HCT116 (cell line): Measurements from ENCODE around the gene DCAF6. TPM values are rescaled to one million over a fixed set of nuclear protein-coding genes. Genes with fewer than 3 reads are reported as not detected.

ENCODE experiments used
- ATAC-seq: fragments of 200-7000 bp; cut with Tn5 transposase; 2 replicates; pipeline ENCODE4 v1.9.1; 2020; ENCODE audit warnings: mild to moderate bottlenecking, moderate library complexity
- BruUV-seq: library from RNA; stranded (reverse); fragments of 400-500 nt; replicated peaks from 2 replicates; lab custom pipeline; 2021; lab: Mats Ljungman, UMichigan
- CTCF ChIA-PET: fragments of 300-600 bp; sonication (Branson Sonifier 250); formaldehyde crosslinking; loops from one replicate; lab custom pipeline; 2021; ENCODE audit warnings: antibody characterized with exemption; lab: Charles Lee
- POLR2A ChIA-PET: fragments of 300-600, 350-600 bp; sonication (Branson Sonifier 250); formaldehyde crosslinking; loops from one replicate; lab custom pipeline; 2021; ENCODE audit warnings: antibody characterized with exemption; lab: Charles Lee
- RAD21 ChIA-PET, 2 experiments: fragments of 300-600 bp; sonication (Branson Sonifier 250); formaldehyde crosslinking; loops; one replicate each; lab custom pipeline; 2023; ENCODE audit warnings: low total read pairs in 2 of 2; ENCODE audit not compliant: uncharacterized antibody in 2 of 2, unreplicated experiment in 2 of 2, low non-redundant PET in 1 of 2; lab: Charles Lee
- DNase-seq: peaks from one replicate; pipeline ENCODE4 v3.0.0-alpha.2; 2010; ENCODE audit warnings: low read depth, low spot score
- H2AFZ ChIP-seq: fragments of 200-600 bp; shearing (Covaris generic), sonication (generic); 2 replicates; pipeline ENCODE4 v1.6.1; 2017; ENCODE audit warnings: low read depth, mixed run types, mixed read lengths, antibody characterized with exemption, low read length; ENCODE audit not compliant: poor library complexity, severe bottlenecking
- H3K27ac ChIP-seq: 2 replicates; pipeline ENCODE4 v1.5.1; 2012; ENCODE audit warnings: low read depth, low read length
- H3K27me3 ChIP-seq: fragments of 200-600 bp; sonication (generic); 2 replicates; pipeline ENCODE4 v1.6.1; 2016; ENCODE audit warnings: mixed run types, low read length, mixed read lengths; ENCODE audit not compliant: insufficient read depth
- H3K36me3 ChIP-seq, 2 experiments: fragments of 200-500 bp in 1 of 2; fragments of 200-600 bp in 1 of 2; sonication (Bioruptor generic) in 1 of 2; sonication (generic) in 1 of 2; 2 replicates each; pipeline versions ENCODE4 v1.5.1 to v1.6.1; 2014 to 2016; ENCODE audit warnings: low read length in 2 of 2, inconsistent platforms in 1 of 2, mixed read lengths in 1 of 2, mixed run types in 1 of 2; ENCODE audit not compliant: insufficient read depth in 2 of 2, control insufficient read depth in 1 of 2
- H3K4me1 ChIP-seq, 2 experiments: fragments of 200-600 bp in 1 of 2; sonication (generic) in 1 of 2; 2 replicates each; pipeline versions ENCODE4 v1.5.1 to v1.6.1; 2012 to 2017; ENCODE audit warnings: low read length in 2 of 2, inconsistent platforms in 1 of 2, mild to moderate bottlenecking in 1 of 2, mixed read lengths in 1 of 2, mixed run types in 1 of 2, moderate library complexity in 1 of 2; ENCODE audit not compliant: insufficient read depth in 2 of 2, control insufficient read depth in 1 of 2
- H3K4me2 ChIP-seq: fragments of 200-600 bp; sonication (generic); 2 replicates; pipeline ENCODE4 v1.6.1; 2017; ENCODE audit warnings: mixed run types, low read length, mixed read lengths
- H3K4me3 ChIP-seq, 2 experiments: fragments of 200-600 bp in 1 of 2; sonication (generic) in 1 of 2; replicated peaks in 1 of 2; 2 replicates each; pipeline ENCODE4 v1.5.1; 2011 to 2016; ENCODE audit warnings: low read length in 2 of 2, control low read depth in 1 of 2, low read depth in 1 of 2, mild to moderate bottlenecking in 1 of 2, mixed read lengths in 1 of 2, mixed run types in 1 of 2
- H3K79me2 ChIP-seq: fragments of 200-600 bp; sonication (generic); 2 replicates; pipeline ENCODE4 v1.6.1; 2017; ENCODE audit warnings: mild to moderate bottlenecking, mixed run types, low read length, moderate library complexity, mixed read lengths; ENCODE audit not compliant: insufficient read depth
- H3K9ac ChIP-seq: fragments of 200-600 bp; sonication (generic); 2 replicates; pipeline ENCODE4 v1.6.1; 2016; ENCODE audit warnings: low read length, mixed read lengths
- H3K9me2 ChIP-seq: fragments of 200-600 bp; sonication (generic), shearing (Covaris generic); 2 replicates; pipeline ENCODE4 v1.6.1; 2017; ENCODE audit warnings: mixed run types, mild to moderate bottlenecking, moderate library complexity; ENCODE audit not compliant: insufficient read depth
- H3K9me3 ChIP-seq, 2 experiments: fragments of 200-500 bp in 1 of 2; fragments of 200-600 bp in 1 of 2; sonication (Bioruptor generic) in 1 of 2; sonication (generic) in 1 of 2; 2 replicates each; pipeline ENCODE4 v1.6.1; 2014 to 2017; ENCODE audit warnings: low read length in 2 of 2, mixed read lengths in 2 of 2, inconsistent platforms in 1 of 2, low read depth in 1 of 2, mild to moderate bottlenecking in 1 of 2, mixed run types in 1 of 2, moderate library complexity in 1 of 2; ENCODE audit not compliant: control insufficient read depth in 1 of 2, insufficient read depth in 1 of 2
- H4K20me1 ChIP-seq: fragments of 200-600 bp; sonication (generic), shearing (Covaris generic); 2 replicates; pipeline ENCODE4 v1.6.1; 2017; ENCODE audit warnings: mixed run types, mild to moderate bottlenecking, moderate library complexity; ENCODE audit not compliant: insufficient read depth
- CEBPB ChIP-seq: IDR thresholded peaks from 2 replicates; pipeline ENCODE4 v1.6.1; 2012; ENCODE audit warnings: low read depth
- EGR1 ChIP-seq: IDR thresholded peaks from 2 replicates; pipeline ENCODE4 v1.6.1; 2012; ENCODE audit warnings: low read depth
- ELF1 ChIP-seq: IDR thresholded peaks from 2 replicates; pipeline ENCODE4 v1.6.1; 2012; ENCODE audit warnings: low read depth, borderline replicate concordance
- EZH2 ChIP-seq: fragments of 200-600 bp; sonication (generic); IDR thresholded peaks from 2 replicates; pipeline ENCODE4 v1.6.1; 2017; ENCODE audit warnings: antibody characterized with exemption, mixed run types
- EZH2phosphoT487 ChIP-seq: fragments of 200-600 bp; IDR thresholded peaks from 2 replicates; pipeline ENCODE4 v1.6.1; 2018; ENCODE audit warnings: antibody characterized with exemption, borderline replicate concordance
- FOSL1 ChIP-seq: IDR thresholded peaks from 2 replicates; pipeline ENCODE4 v1.6.1; 2012; ENCODE audit warnings: low read depth
- JUND ChIP-seq: IDR thresholded peaks from 2 replicates; pipeline ENCODE4 v1.6.1; 2012
- SIN3A ChIP-seq: IDR thresholded peaks from 2 replicates; pipeline ENCODE4 v1.6.1; 2012; ENCODE audit warnings: low read depth
- SRF ChIP-seq: IDR thresholded peaks from 2 replicates; pipeline ENCODE4 v1.6.1; 2012; ENCODE audit warnings: low read depth
- TCF7L2 ChIP-seq: IDR thresholded peaks from 2 replicates; pipeline ENCODE4 v1.7.0; 2011; ENCODE audit warnings: borderline replicate concordance, inconsistent platforms; ENCODE audit not compliant: insufficient read depth, insufficient read length; ENCODE audit errors: extremely low read depth
- YY1 ChIP-seq: IDR thresholded peaks from 2 replicates; pipeline ENCODE4 v1.6.1; 2011; ENCODE audit warnings: low read length, low read depth, moderate library complexity, mild to moderate bottlenecking; ENCODE audit not compliant: insufficient replicate concordance; ENCODE audit errors: extremely low read depth
- ZFX ChIP-seq: fragments of 450-650 bp; IDR thresholded peaks from 2 replicates; pipeline ENCODE4 v1.6.1; 2017
- intact Hi-C: fragments of 100-400 bp; cut with micrococcal nuclease; formaldehyde crosslinking; loops from 2 replicates; pipeline ENCODE4 v1.10.0; 2022
- total RNA-seq: library from RNA; stranded (reverse); gene quantifications from one replicate; pipeline ENCODE4 v1.2.1, GENCODE V29; 2021; ENCODE audit not compliant: unreplicated experiment
- TF ChIP-seq, protein P1 (sequence below): IDR thresholded peaks from 2 replicates; pipeline ENCODE4 v1.6.1; 2012
- TF ChIP-seq, protein P2 (sequence below): IDR thresholded peaks from 2 replicates; pipeline ENCODE4 v1.6.1; 2012; ENCODE audit warnings: low read depth
- TF ChIP-seq, protein P3 (sequence below), 3 experiments: fragments of 200-600 bp in 1 of 3; sonication (generic) in 1 of 3; IDR thresholded peaks in 2 of 3; conservative IDR thresholded peaks in 1 of 3; 2 replicates each; pipeline ENCODE4 v1.5.1; 2012 to 2017; ENCODE audit warnings: low read depth in 2 of 3, low read length in 2 of 3, antibody characterized with exemption in 1 of 3, borderline replicate concordance in 1 of 3, control low read depth in 1 of 3, mild to moderate bottlenecking in 1 of 3, mixed read lengths in 1 of 3, mixed run types in 1 of 3, moderate library complexity in 1 of 3; ENCODE audit not compliant: insufficient read depth in 1 of 3

DCAF6 gene
- total RNA-seq, 1 experiment from 2014 or later: 34.2 TPM

DNA sequence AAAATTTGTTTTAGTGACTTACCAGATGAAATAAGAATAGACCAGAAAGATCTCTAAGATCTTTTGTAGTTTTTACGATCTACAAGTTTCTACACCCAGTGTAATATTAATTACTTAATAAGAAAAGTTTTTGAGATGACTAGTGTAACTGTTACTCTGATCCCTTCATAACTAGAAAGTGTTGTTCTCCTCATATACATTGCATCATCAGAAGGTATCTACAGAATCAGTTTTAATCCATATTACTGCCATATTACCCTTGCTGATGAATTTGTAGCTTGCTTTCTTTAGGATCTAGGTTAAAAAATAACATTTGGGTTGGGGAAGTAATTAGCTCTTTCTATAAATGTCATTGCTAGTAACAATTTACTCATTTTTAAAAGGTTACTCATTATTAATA, 127.7 kb downstream of the DCAF6 start:
- H3K4me2 ChIP-seq: no peak overlapping the region
- H3K27me3 ChIP-seq: no peaks in the 10 kb centered on the region
- no peak overlapping the region for H2AFZ ChIP-seq
- no peak overlapping the region for H3K27ac ChIP-seq
- POLR2A ChIA-PET: interaction anchor here (0.7 kb wide), 1 partner anchor 389 kb away, joined by 3 read pairs; no protein-coding TSS in a partner anchor
- H3K9me2 ChIP-seq: no peaks in the 10 kb centered on the region
- RAD21 ChIA-PET: no interaction called here
- no peak overlapping the region for H3K9ac ChIP-seq
- TF ChIP-seq, protein P1, sequence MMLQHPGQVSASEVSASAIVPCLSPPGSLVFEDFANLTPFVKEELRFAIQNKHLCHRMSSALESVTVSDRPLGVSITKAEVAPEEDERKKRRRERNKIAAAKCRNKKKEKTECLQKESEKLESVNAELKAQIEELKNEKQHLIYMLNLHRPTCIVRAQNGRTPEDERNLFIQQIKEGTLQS: no peak
- TF ChIP-seq JUND: no peak
- no peak for TF ChIP-seq YY1
- TF ChIP-seq SIN3A: no peak
- peaks cover 0 to 8% of the 10 kb centered on the region in 2 experiments; a peak in 1 of 4 replicates for H3K36me3 ChIP-seq
- H4K20me1 ChIP-seq: no peaks in the 10 kb centered on the region
- no peak overlapping the region for H3K4me3 ChIP-seq
- no peaks in the 10 kb centered on the region for H3K9me3 ChIP-seq
- intact Hi-C loops: no loop called here
- peaks cover 0 to 7% of the 10 kb centered on the region in 2 experiments; a peak in 1 of 4 replicates for H3K4me1 ChIP-seq
- no peak for ATAC-seq
- BruUV-seq: no TSS peak
- no peak for DNase-seq
- no peaks in the 10 kb centered on the region for H3K79me2 ChIP-seq
- CTCF ChIA-PET: no interaction called here

DNA sequence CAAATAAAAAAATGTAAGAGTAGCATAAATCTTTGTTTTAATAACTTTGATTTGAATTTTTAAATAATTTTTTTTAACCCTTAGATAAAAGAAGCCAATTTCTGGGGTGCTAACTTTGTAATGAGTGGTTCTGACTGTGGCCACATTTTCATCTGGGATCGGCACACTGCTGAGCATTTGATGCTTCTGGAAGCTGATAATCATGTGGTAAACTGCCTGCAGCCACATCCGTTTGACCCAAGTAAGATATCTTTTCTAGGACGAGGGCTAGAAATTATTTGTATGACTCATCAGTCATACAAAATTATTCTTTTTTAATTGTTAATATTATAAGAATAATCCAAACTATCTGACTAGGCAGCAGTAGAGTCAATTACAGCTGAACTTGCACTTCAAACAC, 129.0 kb downstream of the DCAF6 start:
- intact Hi-C loops: no loop called here
- DNase-seq: no peak
- CTCF ChIA-PET: interaction anchor here (1.8 kb wide), 1 partner anchor 17 kb away, joined by 7 read pairs; no protein-coding TSS in a partner anchor
- Histone ChIP-seq H3K27me3 (no peaks in the 10 kb centered on the region), H3K79me2 (no peaks in the 10 kb centered on the region), H4K20me1 (no peaks in the 10 kb centered on the region), H3K36me3 (peaks cover 0 to 9% of the 10 kb centered on the region in 2 experiments; a peak in 1 of 4 replicates), H3K4me3 (no peak overlapping the region), H2AFZ (no peak overlapping the region), H3K9ac (no peak overlapping the region), H3K9me2 (no peaks in the 10 kb centered on the region), H3K9me3 (no peaks in the 10 kb centered on the region), H3K27ac (no peak overlapping the region), H3K4me1 (peaks cover 0 to under 1% of the 10 kb centered on the region in 2 experiments; a peak in 1 of 4 replicates), H3K4me2 (no peak overlapping the region)
- no peak for ATAC-seq
- RAD21 ChIA-PET: no interaction called here
- POLR2A ChIA-PET: no interaction called here
- no TSS peak for BruUV-seq
- TF ChIP-seq EZH2phosphoT487 (no peak), EGR1 (no peak), EZH2 (no peak), TCF7L2 (no peak), ZFX (no peak), SRF (no peak), SIN3A (no peak), FOSL1 (no peak), ELF1 (no peak), CEBPB (no peak)
- TF ChIP-seq, protein P1: no peak
- TF ChIP-seq, protein P2, sequence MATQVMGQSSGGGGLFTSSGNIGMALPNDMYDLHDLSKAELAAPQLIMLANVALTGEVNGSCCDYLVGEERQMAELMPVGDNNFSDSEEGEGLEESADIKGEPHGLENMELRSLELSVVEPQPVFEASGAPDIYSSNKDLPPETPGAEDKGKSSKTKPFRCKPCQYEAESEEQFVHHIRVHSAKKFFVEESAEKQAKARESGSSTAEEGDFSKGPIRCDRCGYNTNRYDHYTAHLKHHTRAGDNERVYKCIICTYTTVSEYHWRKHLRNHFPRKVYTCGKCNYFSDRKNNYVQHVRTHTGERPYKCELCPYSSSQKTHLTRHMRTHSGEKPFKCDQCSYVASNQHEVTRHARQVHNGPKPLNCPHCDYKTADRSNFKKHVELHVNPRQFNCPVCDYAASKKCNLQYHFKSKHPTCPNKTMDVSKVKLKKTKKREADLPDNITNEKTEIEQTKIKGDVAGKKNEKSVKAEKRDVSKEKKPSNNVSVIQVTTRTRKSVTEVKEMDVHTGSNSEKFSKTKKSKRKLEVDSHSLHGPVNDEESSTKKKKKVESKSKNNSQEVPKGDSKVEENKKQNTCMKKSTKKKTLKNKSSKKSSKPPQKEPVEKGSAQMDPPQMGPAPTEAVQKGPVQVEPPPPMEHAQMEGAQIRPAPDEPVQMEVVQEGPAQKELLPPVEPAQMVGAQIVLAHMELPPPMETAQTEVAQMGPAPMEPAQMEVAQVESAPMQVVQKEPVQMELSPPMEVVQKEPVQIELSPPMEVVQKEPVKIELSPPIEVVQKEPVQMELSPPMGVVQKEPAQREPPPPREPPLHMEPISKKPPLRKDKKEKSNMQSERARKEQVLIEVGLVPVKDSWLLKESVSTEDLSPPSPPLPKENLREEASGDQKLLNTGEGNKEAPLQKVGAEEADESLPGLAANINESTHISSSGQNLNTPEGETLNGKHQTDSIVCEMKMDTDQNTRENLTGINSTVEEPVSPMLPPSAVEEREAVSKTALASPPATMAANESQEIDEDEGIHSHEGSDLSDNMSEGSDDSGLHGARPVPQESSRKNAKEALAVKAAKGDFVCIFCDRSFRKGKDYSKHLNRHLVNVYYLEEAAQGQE: no peak
- TF ChIP-seq, protein P3, sequence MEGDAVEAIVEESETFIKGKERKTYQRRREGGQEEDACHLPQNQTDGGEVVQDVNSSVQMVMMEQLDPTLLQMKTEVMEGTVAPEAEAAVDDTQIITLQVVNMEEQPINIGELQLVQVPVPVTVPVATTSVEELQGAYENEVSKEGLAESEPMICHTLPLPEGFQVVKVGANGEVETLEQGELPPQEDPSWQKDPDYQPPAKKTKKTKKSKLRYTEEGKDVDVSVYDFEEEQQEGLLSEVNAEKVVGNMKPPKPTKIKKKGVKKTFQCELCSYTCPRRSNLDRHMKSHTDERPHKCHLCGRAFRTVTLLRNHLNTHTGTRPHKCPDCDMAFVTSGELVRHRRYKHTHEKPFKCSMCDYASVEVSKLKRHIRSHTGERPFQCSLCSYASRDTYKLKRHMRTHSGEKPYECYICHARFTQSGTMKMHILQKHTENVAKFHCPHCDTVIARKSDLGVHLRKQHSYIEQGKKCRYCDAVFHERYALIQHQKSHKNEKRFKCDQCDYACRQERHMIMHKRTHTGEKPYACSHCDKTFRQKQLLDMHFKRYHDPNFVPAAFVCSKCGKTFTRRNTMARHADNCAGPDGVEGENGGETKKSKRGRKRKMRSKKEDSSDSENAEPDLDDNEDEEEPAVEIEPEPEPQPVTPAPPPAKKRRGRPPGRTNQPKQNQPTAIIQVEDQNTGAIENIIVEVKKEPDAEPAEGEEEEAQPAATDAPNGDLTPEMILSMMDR (IDR thresholded peaks at IDR 0.05 in 2 of 3, conservative IDR thresholded peaks at IDR 0.05 in 1 of 3; ENCODE audit: borderline replicate concordance in 1 of 3, insufficient read depth in 1 of 3, low read depth in 2 of 3, low read length in 2 of 3): no peak
